T-helper 17 cell (primary cell): Measurements from ENCODE around the gene XPC. TPM values are rescaled to one million over a fixed set of nuclear protein-coding genes. Genes with fewer than 3 reads are reported as not detected.
A peak's percentile ranks its signal among the peaks of the same experiment; 100 is the strongest.

Experiments used
- ATAC-seq: fragments of 150-1000 bp; cut with Tn5 transposase; 2 replicates; pipeline ENCODE4 v1.10.0; 2021; ENCODE audit warnings: mild to moderate bottlenecking, moderate library complexity
- DNase-seq, 3 donors: peaks; one replicate each; pipeline versions ENCODE4 v3.0.0 to v3.0.0-alpha.2; 2020 to 2021
- H3K9me3 ChIP-seq: one replicate; pipeline ENCODE4 v1.7.0; 2013; ENCODE audit warnings: low read length, mild to moderate bottlenecking; ENCODE audit not compliant: control insufficient read depth, poor library complexity, severe bottlenecking
- H3K27ac Mint-ChIP-seq: one replicate; pipeline ENCODE4 v1.8.0; 2022; ENCODE audit warnings: mild to moderate bottlenecking, moderate library complexity, mixed read lengths
- H3K27me3 Mint-ChIP-seq: one replicate; pipeline ENCODE4 v1.8.0; 2022; ENCODE audit warnings: mixed read lengths
- H3K36me3 Mint-ChIP-seq: one replicate; pipeline ENCODE4 v1.8.0; 2022; ENCODE audit warnings: low read depth, mixed read lengths
- H3K4me1 Mint-ChIP-seq: one replicate; pipeline ENCODE4 v1.8.0; 2022; ENCODE audit warnings: mild to moderate bottlenecking, mixed read lengths
- H3K4me3 Mint-ChIP-seq: one replicate; pipeline ENCODE4 v1.8.0; 2022; ENCODE audit warnings: mild to moderate bottlenecking, moderate library complexity, mixed read lengths
- total RNA-seq, 4 donors: library from RNA in 2 of 4; stranded (reverse) in 2 of 4; gene quantifications; one replicate each; pipeline ENCODE4 v1.2.3 and lab custom pipeline; 2022 to 2026

XPC gene
- total RNA-seq, 2 donors from 2014 or later, result 65.0 to 76.4 TPM

DNA sequence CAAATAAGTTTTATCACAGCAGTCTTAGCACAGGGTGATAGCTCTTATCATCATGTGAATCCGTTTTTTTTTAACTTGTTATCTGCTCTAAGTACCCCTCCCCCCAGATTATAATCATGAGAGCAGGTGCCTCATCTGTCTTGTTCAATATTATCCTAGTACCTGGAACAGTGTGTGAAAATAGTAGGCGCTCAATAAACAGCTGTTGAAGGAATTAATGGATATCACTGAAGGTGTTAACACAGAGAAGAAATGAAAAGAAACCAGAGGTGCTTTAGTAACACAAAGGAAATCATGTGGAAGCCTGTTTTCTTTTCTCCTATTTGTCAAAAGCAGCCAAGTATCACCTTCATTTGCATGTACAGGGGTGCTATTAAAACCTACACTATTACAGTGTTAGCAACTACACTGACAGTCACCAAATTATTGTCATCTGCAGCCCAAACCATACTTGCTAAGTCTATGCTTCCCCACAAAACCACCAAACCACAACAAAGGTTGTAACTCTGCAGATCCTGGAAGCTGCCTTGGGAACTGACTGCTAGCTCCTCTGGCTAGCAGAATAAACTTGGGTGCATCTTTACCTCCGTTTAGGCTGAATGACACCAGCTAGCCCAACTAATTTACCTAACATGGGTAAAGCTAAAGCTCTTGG is 2.9 kb downstream of the XPC start:
- DNase-seq (peak in 2 of 3 donors; percentile 36), ATAC-seq (peak; percentile 56)
- Mint-ChIP-seq H3K27me3 (no peaks in the 10 kb centered on the region), H3K27ac (peak overlapping the region; percentile 96), H3K36me3 (peaks cover 12% of the 10 kb centered on the region), H3K4me3 (peak overlapping the region; percentile 80), H3K4me1 (peaks cover 63% of the 10 kb centered on the region)
- H3K9me3 ChIP-seq, result no peaks in the 10 kb centered on the region

DNA sequence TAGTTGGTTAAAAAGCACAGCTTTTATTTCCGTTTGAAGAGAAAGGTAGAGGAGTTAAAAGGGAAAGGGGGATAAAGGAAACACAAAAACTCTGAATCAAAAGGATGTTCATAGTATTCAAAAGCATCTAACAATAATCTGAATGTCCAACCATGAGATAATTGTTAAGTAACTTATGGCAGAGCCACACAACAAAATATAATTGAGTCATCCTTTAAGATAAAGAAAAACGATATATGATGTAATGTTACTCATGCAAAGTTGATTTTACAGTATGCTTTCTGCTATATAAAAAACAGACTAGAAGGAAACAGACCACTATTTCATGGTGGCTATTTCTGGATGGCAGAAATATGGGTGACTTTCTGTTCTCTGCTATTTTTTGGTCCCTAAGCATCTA is 3.9 kb downstream of the XPC start:
- no peak for ATAC-seq
- Mint-ChIP-seq H3K36me3 (peaks cover 19% of the 10 kb centered on the region), H3K27ac (peak overlapping the region; percentile 96), H3K4me1 (peaks cover 63% of the 10 kb centered on the region), H3K4me3 (peak overlapping the region; percentile 80), H3K27me3 (no peaks in the 10 kb centered on the region)
- H3K9me3 ChIP-seq, result no peaks in the 10 kb centered on the region
- no peak for DNase-seq

DNA sequence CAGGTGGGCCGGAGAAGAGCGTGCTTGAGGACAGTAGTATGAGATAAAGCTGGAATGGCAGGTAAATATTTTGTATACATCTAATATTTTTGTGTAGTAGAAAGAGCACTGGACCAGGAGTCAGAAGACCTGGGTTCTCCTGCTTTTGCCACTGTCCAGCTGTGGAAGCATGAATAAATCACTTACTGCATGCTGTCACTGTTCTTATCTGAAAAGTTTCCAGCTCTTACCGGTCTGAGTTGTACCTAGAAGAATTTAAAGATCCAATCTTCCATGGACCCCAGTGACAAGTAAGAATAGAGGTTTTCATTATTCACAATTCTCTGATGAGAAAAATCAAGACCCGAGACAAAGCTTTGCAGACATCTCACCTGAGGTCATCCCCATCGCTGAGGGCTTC is 5.9 kb downstream of the XPC start:
- DNase-seq (no peak), ATAC-seq (no peak)
- H3K4me1 Mint-ChIP-seq, result peaks cover 54% of the 10 kb centered on the region
- H3K4me3 Mint-ChIP-seq, result no peak overlapping the region
- H3K36me3 Mint-ChIP-seq, result peaks cover 25% of the 10 kb centered on the region
- H3K27ac Mint-ChIP-seq, result peak overlapping the region; percentile 65
- no peaks in the 10 kb centered on the region for H3K27me3 Mint-ChIP-seq
- no peaks in the 10 kb centered on the region for H3K9me3 ChIP-seq

DNA sequence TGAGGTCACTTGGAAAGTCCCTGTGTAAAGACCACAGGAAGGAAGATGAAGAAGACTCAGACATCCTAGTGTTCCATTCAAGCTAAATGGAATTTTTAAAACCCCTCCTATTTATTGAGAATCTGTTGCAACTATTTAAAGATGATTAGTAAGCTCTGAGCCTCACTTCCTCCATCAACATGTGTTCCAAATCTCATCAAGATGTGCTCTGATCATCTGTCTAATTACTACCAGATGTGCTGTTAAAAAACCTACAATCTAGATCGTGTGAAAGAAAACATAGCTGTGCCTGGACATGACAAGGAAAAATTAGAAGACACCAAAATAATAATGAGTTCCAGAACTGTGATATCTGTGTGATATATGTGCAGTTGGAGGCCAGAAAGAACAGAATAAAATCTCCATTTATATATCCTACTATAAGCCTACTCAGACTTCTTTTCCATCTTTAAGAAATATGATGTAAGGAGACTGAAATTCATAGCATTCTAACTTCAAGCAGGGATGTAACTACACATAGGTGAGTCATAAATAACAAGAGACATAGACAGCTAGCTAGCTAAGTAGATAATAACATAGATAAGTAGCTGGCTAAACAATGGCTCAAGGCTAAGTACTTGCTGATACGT is 7.8 kb downstream of the XPC start:
- DNase-seq, result no peak
- H3K4me3 Mint-ChIP-seq, result no peak overlapping the region
- no peak for ATAC-seq
- peaks cover 39% of the 10 kb centered on the region for H3K36me3 Mint-ChIP-seq
- H3K4me1 Mint-ChIP-seq, result peaks cover 48% of the 10 kb centered on the region
- no peaks in the 10 kb centered on the region for H3K27me3 Mint-ChIP-seq
- peak overlapping the region; percentile 68 for H3K27ac Mint-ChIP-seq
- H3K9me3 ChIP-seq, result no peaks in the 10 kb centered on the region

DNA sequence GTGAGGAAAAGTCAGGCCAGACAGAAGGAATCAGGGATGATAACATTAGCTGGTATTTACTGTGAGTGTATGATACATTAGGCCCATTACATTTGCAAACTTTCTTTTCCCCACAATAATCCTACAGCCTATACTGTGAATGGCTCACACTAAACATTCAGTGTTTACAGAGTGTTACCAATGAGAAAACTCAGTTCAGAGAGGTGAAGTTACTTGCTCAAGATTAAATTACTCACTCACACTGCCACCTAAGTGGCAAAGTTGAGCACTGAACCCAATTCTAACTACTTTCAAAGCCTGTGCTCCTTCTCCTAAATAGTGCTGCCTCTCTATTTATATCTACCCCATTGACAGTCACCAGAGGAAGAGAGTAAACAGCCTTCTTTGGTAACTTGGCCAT is 8.5 kb downstream of the XPC start:
- peak overlapping the region; percentile 68 for H3K27ac Mint-ChIP-seq
- ATAC-seq, result no peak
- DNase-seq, result no peak
- H3K4me3 Mint-ChIP-seq, result no peak overlapping the region
- H3K36me3 Mint-ChIP-seq, result peaks cover 39% of the 10 kb centered on the region
- H3K4me1 Mint-ChIP-seq, result peaks cover 40% of the 10 kb centered on the region
- no peaks in the 10 kb centered on the region for H3K27me3 Mint-ChIP-seq
- no peaks in the 10 kb centered on the region for H3K9me3 ChIP-seq

DNA sequence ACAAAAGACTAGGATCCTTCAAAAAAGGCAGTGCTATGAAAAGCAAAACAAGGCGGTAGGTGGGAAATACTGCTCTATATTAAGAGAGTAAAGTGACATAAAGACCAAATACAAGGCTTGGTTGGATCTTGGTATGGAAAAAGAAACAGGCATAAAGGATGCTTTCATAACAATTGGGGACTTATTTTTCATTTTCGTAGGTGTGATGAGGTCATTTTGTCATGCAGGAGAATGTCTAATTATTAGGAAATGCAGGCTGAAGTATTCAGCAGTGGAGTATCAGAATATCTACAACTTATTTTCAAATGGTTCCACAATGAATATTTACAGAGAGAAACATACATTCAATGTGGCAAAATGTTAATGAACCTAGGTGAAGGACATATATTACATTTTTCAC is 9.0 kb downstream of the XPC start:
- DNase-seq (no peak), ATAC-seq (no peak)
- H3K4me1 Mint-ChIP-seq, result peaks cover 38% of the 10 kb centered on the region
- no peaks in the 10 kb centered on the region for H3K27me3 Mint-ChIP-seq
- H3K36me3 Mint-ChIP-seq, result peaks cover 39% of the 10 kb centered on the region
- H3K4me3 Mint-ChIP-seq, result no peak overlapping the region
- peak overlapping the region; percentile 68 for H3K27ac Mint-ChIP-seq
- H3K9me3 ChIP-seq, result no peaks in the 10 kb centered on the region

DNA sequence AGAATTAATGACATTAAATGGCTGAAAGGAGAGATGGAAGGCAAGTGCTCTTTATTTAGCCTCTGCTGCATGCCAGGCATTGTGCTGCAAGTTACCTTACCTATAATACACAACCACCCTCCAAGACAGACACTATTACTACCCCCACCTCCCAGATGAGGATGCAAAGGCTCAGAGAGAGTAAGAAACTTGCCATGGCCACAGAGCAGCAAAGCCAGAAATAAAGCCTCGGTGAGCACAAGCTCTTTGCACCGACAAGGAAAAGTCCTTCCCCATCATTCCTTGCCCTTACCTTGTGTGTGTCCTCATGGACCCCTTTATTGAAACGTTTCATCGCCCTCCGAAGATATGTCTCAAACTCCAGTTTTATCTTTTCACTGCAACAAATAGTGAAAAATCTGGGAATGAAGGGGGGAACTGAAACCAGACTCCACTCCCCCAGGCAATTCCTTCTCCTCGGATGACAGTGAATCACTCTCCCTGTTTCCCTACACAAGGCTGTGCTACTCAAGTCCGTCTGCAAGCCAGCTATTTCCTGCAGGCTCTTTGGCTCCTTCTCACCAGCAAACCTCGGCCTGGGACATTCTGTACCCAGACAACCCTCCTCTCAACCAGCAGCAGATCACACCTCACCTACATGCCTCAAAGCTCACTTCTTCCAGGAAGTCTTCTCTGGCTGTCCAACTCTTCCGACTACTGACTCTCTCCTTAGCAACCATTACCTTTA is 11.4 kb downstream of the XPC start:
- Mint-ChIP-seq H3K27ac (no peak overlapping the region), H3K36me3 (peaks cover 45% of the 10 kb centered on the region), H3K4me1 (peaks cover 26% of the 10 kb centered on the region), H3K4me3 (no peak overlapping the region), H3K27me3 (no peaks in the 10 kb centered on the region)
- no peak for ATAC-seq
- peaks cover 5% of the 10 kb centered on the region for H3K9me3 ChIP-seq
- no peak for DNase-seq

DNA sequence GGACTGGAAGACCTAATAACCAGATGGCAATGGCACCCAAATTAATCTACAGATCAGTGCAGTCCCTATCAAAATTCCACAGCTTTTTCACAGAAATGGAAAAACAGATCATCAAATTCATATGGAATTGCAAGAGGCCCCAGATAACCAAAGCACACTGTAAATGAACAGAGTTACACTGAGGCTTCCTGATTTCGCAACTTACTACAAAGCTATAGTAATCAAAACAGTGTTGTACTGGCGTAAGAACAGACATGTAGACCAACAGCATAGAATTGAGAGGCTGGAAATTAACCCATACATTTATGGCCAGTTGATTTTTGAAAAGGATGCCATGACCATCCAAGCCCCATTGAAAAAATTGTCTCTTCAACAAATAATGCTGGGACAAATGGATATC is 16.2 kb downstream of the XPC start:
- Mint-ChIP-seq H3K4me3 (no peak overlapping the region), H3K36me3 (peaks cover 32% of the 10 kb centered on the region), H3K27ac (no peak overlapping the region), H3K4me1 (peaks cover 11% of the 10 kb centered on the region), H3K27me3 (no peaks in the 10 kb centered on the region)
- peaks cover 15% of the 10 kb centered on the region for H3K9me3 ChIP-seq
- ATAC-seq, result no peak
- DNase-seq, result no peak

DNA sequence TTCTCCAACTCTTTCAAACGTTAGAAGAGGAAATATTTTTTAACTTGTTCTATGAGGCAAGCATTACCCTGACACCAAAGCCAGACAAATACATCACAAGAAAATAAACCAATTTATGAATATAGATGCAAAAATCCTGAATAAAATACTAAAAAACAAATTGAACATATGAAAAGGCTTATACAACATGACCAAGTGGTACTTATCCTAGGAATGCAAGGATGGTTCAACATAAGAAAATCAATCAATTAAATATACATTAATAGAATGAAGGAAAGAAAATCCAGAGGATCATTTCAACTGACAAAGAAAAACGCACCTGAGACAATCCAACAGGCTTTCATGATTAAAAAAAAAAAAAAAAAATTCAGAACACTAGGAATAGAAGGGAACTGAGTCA is 17.1 kb downstream of the XPC start:
- H3K4me3 Mint-ChIP-seq, result no peak overlapping the region
- ATAC-seq, result no peak

DNA sequence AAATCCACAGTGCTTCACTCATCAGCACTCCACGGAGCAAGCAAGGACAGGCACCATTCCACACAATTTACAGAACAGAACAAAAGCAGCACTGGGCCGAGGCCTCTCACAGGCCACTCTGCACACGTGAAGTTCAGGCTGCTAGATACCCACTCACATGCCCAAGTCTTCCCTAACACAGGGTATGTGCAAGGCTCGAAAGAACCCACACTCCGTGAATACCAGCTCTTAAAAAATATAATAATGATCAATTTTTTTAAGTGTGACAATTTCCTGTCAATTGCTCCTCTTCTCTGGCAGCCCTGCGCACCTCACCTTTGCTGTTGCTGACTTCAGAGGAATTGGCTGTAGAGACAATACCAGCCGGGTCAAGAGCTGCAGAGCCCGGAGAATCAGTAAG is 19.0 kb downstream of the XPC start:
- Mint-ChIP-seq H3K4me1 (peaks cover 6% of the 10 kb centered on the region), H3K36me3 (peaks cover 31% of the 10 kb centered on the region), H3K4me3 (no peak overlapping the region), H3K27me3 (no peaks in the 10 kb centered on the region), H3K27ac (no peak overlapping the region)
- ATAC-seq (no peak), DNase-seq (no peak)
- peaks cover 15% of the 10 kb centered on the region for H3K9me3 ChIP-seq

More for the DNA sequence above, 17.1 kb downstream of the XPC start:
- no peaks in the 10 kb centered on the region for H3K27me3 Mint-ChIP-seq
- peaks cover 26% of the 10 kb centered on the region for H3K36me3 Mint-ChIP-seq
- DNase-seq, result no peak
- no peak overlapping the region for H3K27ac Mint-ChIP-seq
- H3K4me1 Mint-ChIP-seq, result peaks cover 8% of the 10 kb centered on the region
- H3K9me3 ChIP-seq, result peaks cover 15% of the 10 kb centered on the region

DNA sequence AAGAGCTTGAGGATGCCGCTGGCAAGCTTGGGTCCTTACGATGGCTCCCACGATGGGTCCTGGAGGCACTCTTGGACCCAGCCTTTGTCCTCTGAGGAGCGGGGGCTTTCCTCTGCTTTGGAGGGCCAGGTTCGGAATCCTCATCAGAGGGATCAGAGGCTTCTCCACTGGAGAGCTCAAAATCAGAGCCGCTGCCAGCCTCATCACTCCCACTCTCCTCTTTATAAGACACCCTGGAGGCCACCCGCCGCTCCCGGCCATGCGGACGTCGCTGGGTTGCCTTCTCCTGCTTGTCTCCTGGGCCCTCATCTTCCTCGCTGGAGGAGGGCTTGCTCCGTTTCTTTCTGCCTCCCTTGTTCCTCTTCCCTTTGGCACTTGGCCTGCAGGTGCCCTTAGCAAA is 20.0 kb downstream of the XPC start:
- H3K4me1 Mint-ChIP-seq, result peaks cover 12% of the 10 kb centered on the region
- H3K4me3 Mint-ChIP-seq, result peak overlapping the region; percentile 16
- ATAC-seq (no peak), DNase-seq (no peak)
- no peak overlapping the region for H3K27ac Mint-ChIP-seq
- H3K36me3 Mint-ChIP-seq, result peaks cover 30% of the 10 kb centered on the region
- no peaks in the 10 kb centered on the region for H3K27me3 Mint-ChIP-seq
- peaks cover 15% of the 10 kb centered on the region for H3K9me3 ChIP-seq

DNA sequence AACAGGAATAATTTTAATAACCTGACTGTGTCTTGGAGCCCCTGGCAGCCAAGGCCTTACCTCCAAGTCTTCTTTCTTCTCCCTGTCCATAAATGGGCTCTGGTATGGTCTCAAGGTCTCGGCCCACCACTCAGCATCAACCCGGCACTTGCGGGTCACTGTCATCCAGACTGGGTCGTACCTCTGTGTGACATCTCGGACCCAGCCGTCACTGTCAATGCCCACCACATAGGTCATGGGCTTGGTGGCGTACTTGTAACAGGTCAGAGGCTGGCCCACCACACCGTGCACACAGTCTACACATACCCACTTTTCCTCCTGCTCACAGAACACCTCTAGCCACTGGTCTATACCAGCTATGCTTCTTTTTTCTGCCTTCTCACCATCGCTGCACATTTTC is 20.4 kb downstream of the XPC start:
- H3K9me3 ChIP-seq, result peaks cover 15% of the 10 kb centered on the region
- Mint-ChIP-seq H3K4me1 (peaks cover 12% of the 10 kb centered on the region), H3K27ac (peak overlapping the region; percentile 84), H3K27me3 (no peaks in the 10 kb centered on the region), H3K4me3 (no peak overlapping the region), H3K36me3 (peaks cover 29% of the 10 kb centered on the region)
- ATAC-seq, result no peak
- no peak for DNase-seq

DNA sequence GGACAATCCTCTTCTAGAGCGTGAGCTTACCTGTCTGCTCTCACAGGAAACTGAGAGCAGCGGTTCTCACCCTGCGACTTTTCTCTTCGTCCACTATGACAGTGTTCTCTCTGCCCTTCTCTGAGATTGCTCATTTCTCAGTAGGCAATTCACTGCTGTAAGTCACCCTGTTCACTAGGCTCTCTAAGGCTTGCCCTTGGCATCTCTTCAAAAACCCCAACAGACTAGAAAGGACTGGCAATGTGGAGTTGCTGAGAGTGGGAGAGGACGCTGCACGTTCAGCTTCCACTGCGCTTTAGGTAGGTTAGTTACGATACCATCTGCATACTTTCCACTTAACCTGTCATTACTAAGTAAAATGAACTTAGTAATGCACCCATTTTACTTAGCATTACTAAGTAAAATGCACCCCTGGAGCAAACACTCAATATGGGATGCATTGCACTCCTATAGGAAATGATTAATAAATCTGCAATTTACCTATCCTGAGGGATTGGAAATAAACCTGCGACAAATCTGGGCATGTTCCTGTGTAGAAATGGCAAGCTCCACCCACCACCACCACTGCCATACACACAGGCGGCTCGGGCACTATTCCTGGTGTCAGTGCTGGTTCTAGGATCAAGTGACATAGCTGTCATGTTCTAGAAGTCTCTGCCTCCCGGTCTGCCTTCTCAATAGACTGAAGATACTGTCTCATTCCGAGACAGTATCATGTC is 21.4 kb downstream of the XPC start:
- H3K9me3 ChIP-seq, result peaks cover 9% of the 10 kb centered on the region
- H3K27me3 Mint-ChIP-seq, result no peaks in the 10 kb centered on the region
- no peak overlapping the region for H3K4me3 Mint-ChIP-seq
- ATAC-seq, result no peak
- peaks cover 23% of the 10 kb centered on the region for H3K36me3 Mint-ChIP-seq
- peak overlapping the region; percentile 84 for H3K27ac Mint-ChIP-seq
- no peak for DNase-seq
- H3K4me1 Mint-ChIP-seq, result peaks cover 14% of the 10 kb centered on the region
